ENCODE measurements around the gene PACSIN3.

Gene PACSIN3

GRCh38 chr11:47171856-47172255 lies 14.4 kb downstream of the PACSIN3 start:
- Histone ChIP-seq H3K36me3 (ENCODE audit: control insufficient read depth in 1 of 2, insufficient read depth in 2 of 2, low read length in 2 of 2) (peaks cover 49 to 80% of the 10 kb centered on the region in 2 donors), H3K27me3 (ENCODE audit: low read depth, low read length) (no peaks in the 10 kb centered on the region), H3K4me1 (ENCODE audit: control insufficient read depth in 1 of 2, insufficient read depth in 2 of 2, low read length in 2 of 2) (peaks cover 11 to 40% of the 10 kb centered on the region in 2 donors), H3K4me3 (ENCODE audit: low read depth in 1 of 2, low read length in 2 of 2) (no peak overlapping the region), H3K27ac (ENCODE audit: low read length) (no peak overlapping the region), H3K9me3 (ENCODE audit: control insufficient read depth in 1 of 2, low read length in 2 of 2) (no peaks in the 10 kb centered on the region)

GRCh38 chr11:47171061-47171838 lies 15.0 kb downstream of the PACSIN3 start:
- H3K27ac ChIP-seq (ENCODE audit: low read length) = no peak overlapping the region
- peaks cover 11 to 40% of the 10 kb centered on the region in 2 donors for H3K4me1 ChIP-seq (ENCODE audit: control insufficient read depth in 1 of 2, insufficient read depth in 2 of 2, low read length in 2 of 2)
- H3K27me3 ChIP-seq (ENCODE audit: low read depth, low read length) = no peaks in the 10 kb centered on the region
- no peak overlapping the region for H3K4me3 ChIP-seq (ENCODE audit: low read depth in 1 of 2, low read length in 2 of 2)
- no peaks in the 10 kb centered on the region for H3K9me3 ChIP-seq (ENCODE audit: control insufficient read depth in 1 of 2, low read length in 2 of 2)
- peaks cover 55 to 82% of the 10 kb centered on the region in 2 donors for H3K36me3 ChIP-seq (ENCODE audit: control insufficient read depth in 1 of 2, insufficient read depth in 2 of 2, low read length in 2 of 2)

DNA sequence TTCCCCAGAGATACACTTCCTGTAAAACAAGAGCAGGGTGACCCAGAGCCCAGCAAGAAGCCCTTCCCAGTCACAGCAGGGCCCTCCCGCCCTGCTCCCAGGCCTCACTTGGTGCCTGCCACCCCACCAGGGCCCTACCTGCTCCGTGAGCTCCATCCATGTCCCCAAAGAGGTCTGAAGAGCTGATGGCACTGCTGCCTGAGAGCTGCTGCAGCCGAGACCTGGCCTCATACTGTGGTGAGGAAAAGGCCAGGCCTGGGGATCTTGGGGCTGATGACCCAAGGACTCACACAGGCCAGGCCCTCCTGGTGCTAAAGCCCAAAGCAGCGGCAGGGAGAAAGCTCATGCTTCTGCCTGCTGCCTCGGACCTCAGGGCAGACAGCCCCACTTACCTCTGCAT lies 19.9 kb downstream of the PACSIN3 start:
- Histone ChIP-seq H3K27me3 (ENCODE audit: low read depth, low read length) (no peaks in the 10 kb centered on the region), H3K9me3 (ENCODE audit: control insufficient read depth in 1 of 2, low read length in 2 of 2) (no peaks in the 10 kb centered on the region), H3K4me3 (ENCODE audit: low read depth in 1 of 2, low read length in 2 of 2) (no peak overlapping the region), H3K27ac (ENCODE audit: low read length) (no peak overlapping the region), H3K4me1 (ENCODE audit: control insufficient read depth in 1 of 2, insufficient read depth in 2 of 2, low read length in 2 of 2) (peaks cover 0 to 21% of the 10 kb centered on the region in 2 donors), H3K36me3 (ENCODE audit: control insufficient read depth in 1 of 2, insufficient read depth in 2 of 2, low read length in 2 of 2) (peaks cover 50 to 65% of the 10 kb centered on the region in 2 donors)

DNA sequence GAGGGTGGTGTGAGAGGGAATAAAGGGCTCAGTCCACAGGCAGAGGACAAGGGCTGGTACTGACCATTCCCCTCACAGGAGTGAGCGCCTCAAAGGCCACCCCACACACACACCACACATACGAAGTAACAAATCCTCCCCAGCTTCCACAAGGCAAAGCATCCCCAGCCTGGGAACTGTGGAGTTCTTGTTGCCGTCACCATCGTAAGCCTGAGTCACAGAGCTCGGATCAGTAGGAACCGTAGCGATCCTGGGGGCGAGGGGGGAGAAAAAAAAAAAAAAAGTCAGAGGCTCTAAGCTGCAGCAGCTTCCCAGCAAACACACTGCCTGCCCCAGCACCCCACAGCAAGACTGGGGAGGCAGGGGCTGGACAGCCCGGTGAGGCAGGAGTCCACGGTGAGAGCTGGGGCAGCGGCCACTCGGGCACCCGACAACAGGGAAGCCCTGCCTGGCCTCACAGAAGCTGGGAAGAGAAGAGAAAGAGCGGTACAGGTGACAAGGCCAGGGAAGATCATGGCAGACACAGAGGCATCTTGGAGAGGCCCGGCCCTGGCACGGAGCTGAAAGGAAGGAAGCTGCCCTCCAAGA lies 20.9 kb downstream of the PACSIN3 start:
- Histone ChIP-seq H3K27ac (ENCODE audit: low read length) (no peak overlapping the region), H3K27me3 (ENCODE audit: low read depth, low read length) (no peaks in the 10 kb centered on the region), H3K4me1 (ENCODE audit: control insufficient read depth in 1 of 2, insufficient read depth in 2 of 2, low read length in 2 of 2) (peaks cover 0 to 23% of the 10 kb centered on the region in 2 donors), H3K9me3 (ENCODE audit: control insufficient read depth in 1 of 2, low read length in 2 of 2) (no peaks in the 10 kb centered on the region), H3K4me3 (ENCODE audit: low read depth in 1 of 2, low read length in 2 of 2) (no peak overlapping the region), H3K36me3 (ENCODE audit: control insufficient read depth in 1 of 2, insufficient read depth in 2 of 2, low read length in 2 of 2) (peaks cover 43 to 56% of the 10 kb centered on the region in 2 donors)

DNA sequence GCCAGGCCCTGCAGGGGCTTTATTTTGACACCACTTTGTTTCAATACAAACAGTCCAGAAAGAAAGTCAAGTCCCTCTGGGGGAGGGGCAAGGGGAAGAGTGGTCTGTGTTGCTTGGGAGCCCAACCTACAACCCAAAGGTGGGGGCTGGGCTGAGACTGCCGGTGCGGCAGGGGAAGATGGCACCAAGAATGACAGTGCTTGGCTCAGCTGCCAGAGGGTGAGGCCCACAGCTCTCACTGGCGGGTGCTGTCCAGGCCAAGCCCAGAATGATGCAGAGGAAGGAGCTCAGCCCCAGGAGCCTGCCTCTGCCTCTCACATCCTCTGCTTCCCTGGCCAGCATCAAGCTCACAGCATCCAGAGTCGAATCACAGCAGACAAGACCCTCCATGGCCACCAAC lies 21.9 kb downstream of the PACSIN3 start:
- H3K9me3 ChIP-seq (ENCODE audit: control insufficient read depth in 1 of 2, low read length in 2 of 2) = no peaks in the 10 kb centered on the region
- H3K36me3 ChIP-seq (ENCODE audit: control insufficient read depth in 1 of 2, insufficient read depth in 2 of 2, low read length in 2 of 2) = peaks cover 43 to 53% of the 10 kb centered on the region in 2 donors
- H3K27me3 ChIP-seq (ENCODE audit: low read depth, low read length) = no peaks in the 10 kb centered on the region
- H3K4me3 ChIP-seq (ENCODE audit: low read depth in 1 of 2, low read length in 2 of 2) = no peak overlapping the region
- no peak overlapping the region for H3K27ac ChIP-seq (ENCODE audit: low read length)
- peaks cover 0 to 23% of the 10 kb centered on the region in 2 donors for H3K4me1 ChIP-seq (ENCODE audit: control insufficient read depth in 1 of 2, insufficient read depth in 2 of 2, low read length in 2 of 2)

DNA sequence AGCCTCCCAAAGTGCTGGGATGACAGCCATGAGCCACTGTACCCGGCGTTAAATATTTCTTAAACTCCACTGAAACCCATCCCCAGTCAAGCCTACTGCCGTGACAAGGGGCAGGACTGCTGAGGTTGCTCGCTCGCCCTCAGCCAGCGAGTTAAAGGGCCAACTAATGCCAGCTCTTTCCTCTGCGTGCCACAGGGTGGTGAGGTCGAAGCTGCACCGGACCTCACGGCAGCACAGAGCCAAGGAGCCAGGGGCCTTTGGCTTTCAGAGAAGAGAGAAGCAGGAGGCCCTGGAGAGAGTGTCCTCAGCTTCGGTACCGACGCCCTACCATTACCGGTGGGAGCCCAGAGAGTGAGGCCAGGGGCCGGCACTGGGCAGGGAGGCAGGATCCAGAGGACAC lies 22.3 kb downstream of the PACSIN3 start:
- H3K4me3 ChIP-seq (ENCODE audit: low read depth in 1 of 2, low read length in 2 of 2) = no peak overlapping the region
- no peak overlapping the region for H3K27ac ChIP-seq (ENCODE audit: low read length)
- H3K4me1 ChIP-seq (ENCODE audit: control insufficient read depth in 1 of 2, insufficient read depth in 2 of 2, low read length in 2 of 2) = peaks cover 0 to 23% of the 10 kb centered on the region in 2 donors
- H3K9me3 ChIP-seq (ENCODE audit: control insufficient read depth in 1 of 2, low read length in 2 of 2) = no peaks in the 10 kb centered on the region
- no peaks in the 10 kb centered on the region for H3K27me3 ChIP-seq (ENCODE audit: low read depth, low read length)
- peaks cover 43 to 53% of the 10 kb centered on the region in 2 donors for H3K36me3 ChIP-seq (ENCODE audit: control insufficient read depth in 1 of 2, insufficient read depth in 2 of 2, low read length in 2 of 2)

- Histone ChIP-seq H3K4me3 (ENCODE audit: low read depth in 1 of 2, low read length in 2 of 2) (no peak overlapping the region), H3K27me3 (ENCODE audit: low read depth, low read length) (no peaks in the 10 kb centered on the region), H3K36me3 (ENCODE audit: control insufficient read depth in 1 of 2, insufficient read depth in 2 of 2, low read length in 2 of 2) (peaks cover 43 to 53% of the 10 kb centered on the region in 2 donors), H3K9me3 (ENCODE audit: control insufficient read depth in 1 of 2, low read length in 2 of 2) (no peaks in the 10 kb centered on the region), H3K27ac (ENCODE audit: low read length) (no peak overlapping the region), H3K4me1 (ENCODE audit: control insufficient read depth in 1 of 2, insufficient read depth in 2 of 2, low read length in 2 of 2) (peaks cover 0 to 23% of the 10 kb centered on the region in 2 donors)
Observed at GRCh38 chr11:47163193-47163592, 23.0 kb downstream of the PACSIN3 start.

DNA sequence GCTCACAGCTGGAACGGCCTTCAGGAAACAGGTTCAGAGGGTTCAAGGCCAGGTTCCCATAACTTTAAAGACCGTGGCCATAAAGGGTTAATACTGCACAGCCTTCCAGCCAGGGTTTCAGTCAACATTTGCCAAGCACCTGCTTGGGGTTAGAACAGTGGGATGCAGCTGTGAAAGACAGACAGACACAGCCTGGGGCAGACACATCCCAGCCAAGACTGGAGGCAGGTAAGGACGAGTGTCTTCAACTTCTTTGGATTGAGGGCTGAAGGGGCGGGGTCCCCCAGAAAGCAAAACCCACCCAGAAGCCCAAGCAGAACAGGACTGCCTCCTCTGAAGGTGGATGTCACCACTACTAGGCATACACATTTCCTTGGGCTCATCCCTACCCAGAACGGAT lies 23.8 kb downstream of the PACSIN3 start:
- H3K27ac ChIP-seq (ENCODE audit: low read length) = no peak overlapping the region
- H3K4me1 ChIP-seq (ENCODE audit: control insufficient read depth in 1 of 2, insufficient read depth in 2 of 2, low read length in 2 of 2) = peaks cover 0 to 23% of the 10 kb centered on the region in 2 donors
- no peak overlapping the region for H3K4me3 ChIP-seq (ENCODE audit: low read depth in 1 of 2, low read length in 2 of 2)
- no peaks in the 10 kb centered on the region for H3K27me3 ChIP-seq (ENCODE audit: low read depth, low read length)
- peaks cover 36 to 52% of the 10 kb centered on the region in 2 donors for H3K36me3 ChIP-seq (ENCODE audit: control insufficient read depth in 1 of 2, insufficient read depth in 2 of 2, low read length in 2 of 2)
- no peaks in the 10 kb centered on the region for H3K9me3 ChIP-seq (ENCODE audit: control insufficient read depth in 1 of 2, low read length in 2 of 2)

- H3K9me3 ChIP-seq (ENCODE audit: control insufficient read depth in 1 of 2, low read length in 2 of 2) = no peaks in the 10 kb centered on the region
- no peaks in the 10 kb centered on the region for H3K27me3 ChIP-seq (ENCODE audit: low read depth, low read length)
- H3K27ac ChIP-seq (ENCODE audit: low read length) = no peak overlapping the region
- H3K4me3 ChIP-seq (ENCODE audit: low read depth in 1 of 2, low read length in 2 of 2) = no peak overlapping the region
- peaks cover 0 to 23% of the 10 kb centered on the region in 2 donors for H3K4me1 ChIP-seq (ENCODE audit: control insufficient read depth in 1 of 2, insufficient read depth in 2 of 2, low read length in 2 of 2)
- H3K36me3 ChIP-seq (ENCODE audit: control insufficient read depth in 1 of 2, insufficient read depth in 2 of 2, low read length in 2 of 2) = peaks cover 31 to 47% of the 10 kb centered on the region in 2 donors
Observed at GRCh38 chr11:47161890-47162289, 24.3 kb downstream of the PACSIN3 start.

GRCh38 chr11:47161134-47161854 lies 24.9 kb downstream of the PACSIN3 start:
- Histone ChIP-seq H3K27me3 (ENCODE audit: low read depth, low read length) (no peaks in the 10 kb centered on the region), H3K36me3 (ENCODE audit: control insufficient read depth in 1 of 2, insufficient read depth in 2 of 2, low read length in 2 of 2) (peaks cover 25 to 41% of the 10 kb centered on the region in 2 donors), H3K4me1 (ENCODE audit: control insufficient read depth in 1 of 2, insufficient read depth in 2 of 2, low read length in 2 of 2) (peaks cover 0 to 23% of the 10 kb centered on the region in 2 donors), H3K4me3 (ENCODE audit: low read depth in 1 of 2, low read length in 2 of 2) (no peak overlapping the region), H3K27ac (ENCODE audit: low read length) (no peak overlapping the region), H3K9me3 (ENCODE audit: control insufficient read depth in 1 of 2, low read length in 2 of 2) (no peaks in the 10 kb centered on the region)

DNA sequence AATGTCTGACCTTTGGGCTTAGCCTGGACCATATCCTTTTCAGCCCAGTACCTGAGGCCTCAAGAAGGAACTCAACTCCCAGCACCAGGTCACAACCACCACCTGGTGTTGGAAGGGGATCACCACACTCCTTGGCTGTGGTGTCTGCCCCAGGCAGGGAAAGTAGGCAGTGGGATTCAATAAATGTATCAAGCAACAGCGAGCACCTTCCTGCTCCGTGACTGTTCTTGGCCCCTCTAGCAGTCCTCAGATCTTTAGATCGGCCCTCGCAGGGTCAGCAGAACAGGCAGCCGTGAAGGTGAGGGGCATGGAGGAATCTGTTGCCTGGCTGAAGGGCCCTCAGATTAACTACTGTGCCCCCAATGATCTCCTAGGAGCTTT lies 25.5 kb downstream of the PACSIN3 start:
- H3K27ac ChIP-seq (ENCODE audit: low read length) = no peak overlapping the region
- H3K4me3 ChIP-seq (ENCODE audit: low read depth in 1 of 2, low read length in 2 of 2) = no peak overlapping the region
- no peaks in the 10 kb centered on the region for H3K27me3 ChIP-seq (ENCODE audit: low read depth, low read length)
- H3K9me3 ChIP-seq (ENCODE audit: control insufficient read depth in 1 of 2, low read length in 2 of 2) = no peaks in the 10 kb centered on the region
- peaks cover 21 to 35% of the 10 kb centered on the region in 2 donors for H3K36me3 ChIP-seq (ENCODE audit: control insufficient read depth in 1 of 2, insufficient read depth in 2 of 2, low read length in 2 of 2)
- peaks cover 0 to 23% of the 10 kb centered on the region in 2 donors for H3K4me1 ChIP-seq (ENCODE audit: control insufficient read depth in 1 of 2, insufficient read depth in 2 of 2, low read length in 2 of 2)

All from muscle layer of duodenum (tissue), 2 donors.